Epithelial cell of proximal tubule (primary cell): Measurements from ENCODE around the gene TGFB2. TPM values are rescaled to one million over a fixed set of nuclear protein-coding genes. Genes with fewer than 3 reads are reported as not detected.

Experiments
- DNase-seq: peaks from one replicate; pipeline ENCODE4 v3.0.0-alpha.2; 2011; ENCODE audit warnings: low read depth
- H3K4me3 ChIP-seq: 2 replicates; pipeline ENCODE4 v1.5.1; 2011; ENCODE audit warnings: low read depth, mild to moderate bottlenecking, low read length
- CTCF ChIP-seq: conservative IDR thresholded peaks from 2 replicates; pipeline ENCODE4 v1.5.1; 2012; ENCODE audit warnings: low read depth, mild to moderate bottlenecking, low read length
- total RNA-seq: library from RNA; depleted of rRNA; stranded (reverse); fragments of >200 nt; gene quantifications from 2 replicates; pipeline ENCODE4 v1.2.3, GENCODE V29; 2015

TGFB2 gene
- total RNA-seq, 1 donor from 2014 or later = 33.7 TPM

- no peak for DNase-seq
- H3K4me3 ChIP-seq = no peak overlapping the region
- TF ChIP-seq CTCF = no peak
These were observed 145.3 kb downstream of the TGFB2 start for GRCh38 chr1:218490406-218490922.

GRCh38 chr1:218492874-218493273, 147.7 kb downstream of the TGFB2 start:
- TF ChIP-seq CTCF = no peak
- H3K4me3 ChIP-seq = no peak overlapping the region
- no peak for DNase-seq

- no peak for TF ChIP-seq CTCF
- no peak overlapping the region for H3K4me3 ChIP-seq
- DNase-seq = no peak
These were observed 148.8 kb downstream of the TGFB2 start for GRCh38 chr1:218493986-218494385.

Other genes starting within 250 kb of the TGFB2 start
- gene RRP15, start 60.0 kb upstream of the TGFB2 start, total RNA-seq = 8.1 and 9.0 TPM in 2 replicates